WTC11 (cell line): ENCODE measurements around the gene ARID3B. TPM values are rescaled to one million over a fixed set of nuclear protein-coding genes. Genes with fewer than 3 reads are reported as not detected.

Source experiments
- AFF4 ChIP-seq: sonication (generic); formaldehyde crosslinking; IDR thresholded peaks from 2 replicates; pipeline ENCODE4 v1.8.1; 2023; ENCODE audit warnings: mild to moderate bottlenecking, missing genetic modification reagents, borderline replicate concordance
- ATF1 ChIP-seq: sonication (generic); formaldehyde crosslinking; IDR thresholded peaks from 2 replicates; pipeline ENCODE4 v1.8.1; 2023; ENCODE audit warnings: mild to moderate bottlenecking, moderate library complexity, missing genetic modification reagents
- ATF2 ChIP-seq: sonication (generic); formaldehyde crosslinking; IDR thresholded peaks from 2 replicates; pipeline ENCODE4 v1.8.1; 2022; ENCODE audit warnings: low read depth, missing genetic modification reagents, borderline replicate concordance
- CTCF ChIP-seq: fragments of 200-600 bp; IDR thresholded peaks from 2 replicates; pipeline ENCODE4 v1.8.0; 2022; ENCODE audit warnings: antibody characterized with exemption
- E2F1 ChIP-seq: sonication (generic); formaldehyde crosslinking; IDR thresholded peaks from 2 replicates; pipeline ENCODE4 v1.8.0; 2022; ENCODE audit warnings: mild to moderate bottlenecking, missing genetic modification reagents
- E2F4 ChIP-seq: sonication (generic); formaldehyde crosslinking; IDR thresholded peaks from 2 replicates; pipeline ENCODE4 v1.8.1; 2022; ENCODE audit warnings: low read depth, mild to moderate bottlenecking, moderate library complexity, missing genetic modification reagents, borderline replicate concordance
- ELF4 ChIP-seq: sonication (generic); formaldehyde crosslinking; IDR thresholded peaks from 2 replicates; pipeline ENCODE4 v1.8.1; 2022; ENCODE audit warnings: low read depth, mild to moderate bottlenecking, moderate library complexity, missing genetic modification reagents
- EMX1 ChIP-seq: fragments of 250-450 bp; sonication (Bioruptor Pico); IDR thresholded peaks from 2 replicates; pipeline ENCODE4 v1.8.0; 2021; ENCODE audit warnings: mild to moderate bottlenecking
- ETV6 ChIP-seq: sonication (generic); formaldehyde crosslinking; IDR thresholded peaks from 2 replicates; pipeline ENCODE4 v1.8.1; 2022; ENCODE audit warnings: mild to moderate bottlenecking, missing genetic modification reagents
- GRHL2 ChIP-seq: fragments of 250-450 bp; sonication (Bioruptor Pico); IDR thresholded peaks from 2 replicates; pipeline ENCODE4 v1.8.0; 2022; ENCODE audit warnings: mild to moderate bottlenecking, moderate library complexity; ENCODE audit not compliant: insufficient replicate concordance, severe bottlenecking
- HMGA2 ChIP-seq: fragments of 250-450 bp; sonication (Bioruptor Pico); IDR thresholded peaks from 2 replicates; pipeline ENCODE4 v1.4.0; 2021; ENCODE audit warnings: mild to moderate bottlenecking, moderate library complexity
- MLX ChIP-seq: sonication (generic); formaldehyde crosslinking; IDR thresholded peaks from 2 replicates; pipeline ENCODE4 v1.8.1; 2023; ENCODE audit warnings: mild to moderate bottlenecking, missing genetic modification reagents, moderate library complexity
- NFE2L1 ChIP-seq: sonication (generic); formaldehyde crosslinking; IDR thresholded peaks from 2 replicates; pipeline ENCODE4 v1.8.1; 2023; ENCODE audit warnings: missing genetic modification reagents
- NR1H2 ChIP-seq: sonication (generic); formaldehyde crosslinking; IDR thresholded peaks from 2 replicates; pipeline ENCODE4 v1.9.0; 2021; ENCODE audit warnings: mild to moderate bottlenecking, moderate library complexity, missing genetic modification reagents
- RORB ChIP-seq: fragments of 250-450 bp; sonication (Bioruptor Pico); IDR thresholded peaks from 2 replicates; pipeline ENCODE4 v1.9.0; 2021; ENCODE audit warnings: mild to moderate bottlenecking
- SMAD3 ChIP-seq: sonication (generic); formaldehyde crosslinking; IDR thresholded peaks from 2 replicates; pipeline ENCODE4 v1.8.0; 2022; ENCODE audit warnings: missing genetic modification reagents, mild to moderate bottlenecking, borderline replicate concordance
- SOX15 ChIP-seq: fragments of 250-450 bp; sonication (Bioruptor Pico); IDR thresholded peaks from 2 replicates; pipeline ENCODE4 v1.9.0; 2021; ENCODE audit warnings: mild to moderate bottlenecking
- USF2 ChIP-seq: sonication (generic); formaldehyde crosslinking; IDR thresholded peaks from 2 replicates; pipeline ENCODE4 v1.8.1; 2023; ENCODE audit warnings: mild to moderate bottlenecking, missing genetic modification reagents, moderate library complexity
- ZBTB21 ChIP-seq: sonication (generic); formaldehyde crosslinking; IDR thresholded peaks from 2 replicates; pipeline ENCODE4 v1.8.1; 2023; ENCODE audit warnings: mild to moderate bottlenecking, missing genetic modification reagents, borderline replicate concordance
- ZNF232 ChIP-seq: sonication (generic); formaldehyde crosslinking; IDR thresholded peaks from 2 replicates; pipeline ENCODE4 v1.8.0; 2022; ENCODE audit warnings: mild to moderate bottlenecking, missing genetic modification reagents
- ZNF317 ChIP-seq: sonication (generic); formaldehyde crosslinking; IDR thresholded peaks from 2 replicates; pipeline ENCODE4 v1.8.1; 2023; ENCODE audit warnings: low read depth, mild to moderate bottlenecking, moderate library complexity, missing genetic modification reagents, borderline replicate concordance
- ZNF396 ChIP-seq: fragments of 250-450 bp; sonication (Bioruptor Pico); IDR thresholded peaks from 2 replicates; pipeline ENCODE4 v1.8.0; 2021; ENCODE audit warnings: mild to moderate bottlenecking, moderate library complexity, borderline replicate concordance
- ZNF416 ChIP-seq: fragments of 250-450 bp; sonication (Bioruptor Pico); IDR thresholded peaks from 2 replicates; pipeline ENCODE4 v1.9.0; 2021; ENCODE audit warnings: mild to moderate bottlenecking, inconsistent platforms
- ZNF423 ChIP-seq: fragments of 250-450 bp; sonication (Bioruptor Pico); IDR thresholded peaks from 2 replicates; pipeline ENCODE4 v2.1.2; 2022; ENCODE audit warnings: mild to moderate bottlenecking, moderate library complexity
- ZNF425 ChIP-seq: fragments of 250-450 bp; sonication (Bioruptor Pico); conservative IDR thresholded peaks from 2 replicates; pipeline ENCODE4 v1.9.0; 2021; ENCODE audit warnings: mild to moderate bottlenecking
- total RNA-seq: library from RNA; stranded (reverse); gene quantifications from 3 replicates; pipeline ENCODE4 v1.2.3, GENCODE V29; 2021

ARID3B gene
- total RNA-seq, 1 experiment from 2014 or later: 133 TPM

GRCh38 chr15:74598126-74598842 is 57.3 kb downstream of the ARID3B start (continued):
- TF ChIP-seq EMX1 (CRISPR knock-in tag) (no peak), SOX15 (no peak), ELF4 (CRISPR knock-in tag) (no peak), ZBTB21 (CRISPR knock-in tag) (no peak), E2F4 (no peak), ZNF232 (peak; percentile 60; the same call in 1 of the 2 replicates), ATF1 (no peak), NR1H2 (CRISPR knock-in tag) (no peak), SMAD3 (CRISPR knock-in tag) (peak; percentile 66; the same call in 1 of the 2 replicates), ETV6 (CRISPR knock-in tag) (peak; percentile 58; the same call in 1 of the 2 replicates), RORB (CRISPR knock-in tag) (no peak), E2F1 (CRISPR knock-in tag) (no peak), ZNF396 (CRISPR knock-in tag) (no peak), HMGA2 (CRISPR knock-in tag) (no peak), ZNF423 (peak; percentile 28; the same call in 1 of the 2 replicates), CTCF (no peak), MLX (no peak), ZNF317 (CRISPR knock-in tag) (no peak), USF2 (CRISPR knock-in tag) (peak; percentile 99), ZNF416 (CRISPR knock-in tag) (0 out of 2 replicates have a peak, but pooled peaks have one; percentile 9), NFE2L1 (no peak), ZNF425 (CRISPR knock-in tag) (no peak), ATF2 (no peak), GRHL2 (CRISPR knock-in tag) (no peak), AFF4 (CRISPR knock-in tag) (no peak)
